Lower lobe of right lung (tissue), 2 donors: ENCODE data around the gene DPH6. TPM values are rescaled to one million over a fixed set of nuclear protein-coding genes. Genes with fewer than 3 reads are reported as not detected.
"Not testable (repeated sequence)": the region's sequence is repeated elsewhere in the genome, so short reads cannot be mapped to it uniquely, and the experiment has no call there.

Source experiments
- ATAC-seq, 2 donors: fragments of 200-7000 bp; cut with Tn5 transposase; one replicate each; pipeline ENCODE4 v1.9.1; 2020 to 2022; ENCODE audit warnings: mild to moderate bottlenecking in 2 of 2, moderate library complexity in 2 of 2
- DNase-seq: peaks from one replicate; pipeline ENCODE4 v3.0.0-alpha.2; 2020
- H3K27ac ChIP-seq: fragments of 200-600 bp; one replicate; pipeline ENCODE4 v1.8.0; 2022
- H3K27me3 ChIP-seq: fragments of 200-600 bp; one replicate; pipeline ENCODE4 v1.8.0; 2022; ENCODE audit warnings: low read depth
- H3K36me3 ChIP-seq: fragments of 200-600 bp; one replicate; pipeline ENCODE4 v1.8.0; 2022; ENCODE audit warnings: mild to moderate bottlenecking
- H3K4me1 ChIP-seq: fragments of 200-600 bp; one replicate; pipeline ENCODE4 v1.8.0; 2022
- H3K4me3 ChIP-seq: fragments of 200-600 bp; one replicate; pipeline ENCODE4 v1.8.0; 2022; ENCODE audit warnings: mild to moderate bottlenecking
- H3K9me3 ChIP-seq: fragments of 200-600 bp; one replicate; pipeline ENCODE4 v1.8.0; 2022
- intact Hi-C: fragments of 100-400 bp; cut with DNase I; formaldehyde crosslinking; loops from one replicate; pipeline ENCODE4 v1.11.0; 2022
- total RNA-seq: library from RNA; stranded (reverse); fragmentation: NEBNext Ultra II Directional; extraction: Animal tissue kit (Norgen Biotek cat#: 25700); gene quantifications from one replicate; pipeline ENCODE4 v1.2.1, GENCODE V29; 2021
- TF ChIP-seq, protein P1 (sequence below): fragments of 200-600 bp; IDR thresholded peaks from one replicate; pipeline ENCODE4 v1.8.0; 2022; ENCODE audit warnings: antibody characterized with exemption, mild to moderate bottlenecking
- donor health status: DM: no; HTN: yes; CAD: no; lungs with severe emphysema.

DPH6 gene
- total RNA-seq, 1 donor from 2014 or later, result 9.2 TPM

DNA sequence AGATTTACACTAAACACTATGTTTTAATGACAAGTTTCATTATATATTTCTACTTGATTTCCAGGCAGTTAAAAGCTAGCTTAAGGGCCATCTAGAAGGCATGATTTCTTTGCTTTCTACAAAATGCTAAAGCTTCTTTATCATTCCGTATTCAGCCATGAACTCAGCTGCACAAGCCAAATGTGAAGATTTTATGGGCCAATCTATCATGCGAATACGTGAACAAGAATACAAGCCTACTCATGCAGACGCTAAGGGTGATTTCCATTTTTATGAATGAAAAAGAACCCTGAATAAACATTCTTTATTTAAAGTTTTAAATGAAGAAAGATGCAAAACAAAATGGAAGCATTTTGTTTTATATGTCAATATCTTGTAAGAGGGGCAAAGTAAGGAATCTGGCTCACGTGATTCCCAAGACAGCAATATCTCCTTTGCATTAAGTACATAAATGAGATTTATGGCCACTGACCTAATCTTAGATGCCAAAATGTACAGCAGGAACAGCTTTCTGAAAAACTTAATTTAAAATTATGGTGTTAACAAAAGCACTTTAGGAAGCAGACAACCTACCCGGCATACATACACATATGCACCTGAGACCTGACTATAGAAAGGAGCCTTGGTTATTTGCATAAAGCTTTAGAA, 215.8 kb downstream of the DPH6 start:
- TF ChIP-seq, protein P1, sequence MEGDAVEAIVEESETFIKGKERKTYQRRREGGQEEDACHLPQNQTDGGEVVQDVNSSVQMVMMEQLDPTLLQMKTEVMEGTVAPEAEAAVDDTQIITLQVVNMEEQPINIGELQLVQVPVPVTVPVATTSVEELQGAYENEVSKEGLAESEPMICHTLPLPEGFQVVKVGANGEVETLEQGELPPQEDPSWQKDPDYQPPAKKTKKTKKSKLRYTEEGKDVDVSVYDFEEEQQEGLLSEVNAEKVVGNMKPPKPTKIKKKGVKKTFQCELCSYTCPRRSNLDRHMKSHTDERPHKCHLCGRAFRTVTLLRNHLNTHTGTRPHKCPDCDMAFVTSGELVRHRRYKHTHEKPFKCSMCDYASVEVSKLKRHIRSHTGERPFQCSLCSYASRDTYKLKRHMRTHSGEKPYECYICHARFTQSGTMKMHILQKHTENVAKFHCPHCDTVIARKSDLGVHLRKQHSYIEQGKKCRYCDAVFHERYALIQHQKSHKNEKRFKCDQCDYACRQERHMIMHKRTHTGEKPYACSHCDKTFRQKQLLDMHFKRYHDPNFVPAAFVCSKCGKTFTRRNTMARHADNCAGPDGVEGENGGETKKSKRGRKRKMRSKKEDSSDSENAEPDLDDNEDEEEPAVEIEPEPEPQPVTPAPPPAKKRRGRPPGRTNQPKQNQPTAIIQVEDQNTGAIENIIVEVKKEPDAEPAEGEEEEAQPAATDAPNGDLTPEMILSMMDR, result no peak
- Histone ChIP-seq H3K36me3 (no peaks in the 10 kb centered on the region), H3K27me3 (no peaks in the 10 kb centered on the region), H3K4me1 (no peaks in the 10 kb centered on the region), H3K9me3 (no peaks in the 10 kb centered on the region), H3K4me3 (no peak overlapping the region), H3K27ac (no peak overlapping the region)
- ATAC-seq (no peak), DNase-seq (no peak)
- intact Hi-C loops, result no loop called here

- ATAC-seq, result no peak
- Histone ChIP-seq H3K4me3 (no peak overlapping the region), H3K4me1 (no peaks in the 10 kb centered on the region), H3K36me3 (no peaks in the 10 kb centered on the region), H3K27me3 (no peaks in the 10 kb centered on the region), H3K27ac (no peak overlapping the region), H3K9me3 (no peaks in the 10 kb centered on the region)
- TF ChIP-seq, protein P1, result no peak
- DNase-seq, result no peak
- intact Hi-C loops, result no loop called here
Observed at GRCh38 chr15:35329521-35329961, 216.4 kb downstream of the DPH6 start.

DNA sequence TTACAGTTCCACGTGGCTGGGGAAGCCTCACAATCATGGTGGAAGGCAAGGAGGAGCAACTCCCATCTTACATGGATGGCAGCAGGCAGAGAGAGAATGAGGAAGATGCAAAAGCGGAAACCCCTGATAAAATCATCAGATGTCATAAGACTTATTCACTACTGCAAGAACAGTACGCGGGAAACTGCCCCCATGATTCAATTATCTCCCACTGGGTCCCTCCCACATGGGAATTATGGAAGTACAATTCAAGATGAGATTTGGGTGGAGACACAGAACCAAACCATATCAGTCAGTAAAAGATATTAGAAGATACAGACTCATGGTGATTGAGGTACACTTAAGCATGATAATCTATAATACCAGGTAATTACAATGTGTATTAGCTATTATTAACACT, 217.1 kb downstream of the DPH6 start:
- DNase-seq, intact Hi-C loops, H3K4me1 ChIP-seq, H3K27me3 ChIP-seq, H3K4me3 ChIP-seq, ATAC-seq, H3K9me3 ChIP-seq, H3K27ac ChIP-seq, H3K36me3 ChIP-seq: not testable (repeated sequence)

- TF ChIP-seq, protein P1, result no peak
- Histone ChIP-seq H3K27ac (no peak overlapping the region), H3K4me1 (no peaks in the 10 kb centered on the region), H3K4me3 (no peak overlapping the region), H3K36me3 (no peaks in the 10 kb centered on the region), H3K27me3 (no peaks in the 10 kb centered on the region), H3K9me3 (no peaks in the 10 kb centered on the region)
- ATAC-seq (no peak), DNase-seq (no peak)
- intact Hi-C loops, result no loop called here
Observed at GRCh38 chr15:35327789-35328188, 218.2 kb downstream of the DPH6 start.

DNA sequence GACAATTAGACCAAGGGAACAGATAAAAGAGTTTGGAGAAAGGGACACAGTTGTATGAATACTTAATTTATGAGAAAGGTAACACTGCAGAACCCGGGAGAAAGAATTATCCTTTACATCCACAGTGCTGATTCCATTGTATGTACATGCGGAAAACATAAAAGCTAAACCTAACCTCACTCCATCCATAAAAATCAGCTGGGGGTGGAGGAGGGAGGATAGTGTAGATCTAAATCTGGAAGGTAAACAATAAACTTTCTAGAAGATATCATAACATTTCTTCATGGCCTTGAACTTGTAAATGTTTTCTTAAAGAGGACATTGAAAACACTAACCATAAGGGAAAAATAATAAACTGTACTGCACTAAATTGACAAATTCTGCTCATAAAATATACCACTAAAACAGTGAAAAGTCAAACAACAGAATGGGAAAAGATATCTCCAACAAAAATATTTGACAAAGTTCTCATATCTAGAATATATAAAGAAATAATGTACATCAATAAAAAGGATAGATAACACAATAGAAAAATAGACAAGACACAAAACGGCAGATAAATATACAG, 220.5 kb downstream of the DPH6 start:
- DNase-seq, result no peak
- ATAC-seq, result no peak
- Histone ChIP-seq H3K27ac (no peak overlapping the region), H3K4me3 (no peak overlapping the region), H3K36me3 (no peaks in the 10 kb centered on the region), H3K4me1 (no peaks in the 10 kb centered on the region), H3K27me3 (no peaks in the 10 kb centered on the region), H3K9me3 (no peaks in the 10 kb centered on the region)
- intact Hi-C loops, result no loop called here
- TF ChIP-seq, protein P1, result no peak

DNA sequence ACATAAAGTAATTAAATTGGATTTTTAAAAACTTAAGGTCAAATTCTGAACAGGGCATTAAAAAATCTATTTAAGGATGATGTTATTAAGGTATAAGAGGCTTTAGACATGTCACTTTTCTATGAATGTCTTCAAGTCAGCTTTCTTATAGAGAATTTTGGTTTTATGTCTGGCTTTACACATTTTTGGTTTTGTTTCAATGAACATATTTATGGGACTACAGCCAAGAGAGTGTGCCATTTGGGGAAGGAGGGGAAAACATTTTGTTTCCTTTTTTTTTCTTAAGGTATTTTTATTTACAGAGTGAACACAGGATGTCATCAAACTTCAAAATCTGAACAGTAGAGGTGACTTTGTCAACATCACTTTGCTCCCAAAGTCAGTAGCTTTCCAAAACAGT, 222.8 kb downstream of the DPH6 start:
- H3K36me3 ChIP-seq, result no peaks in the 10 kb centered on the region
- H3K4me3 ChIP-seq, result no peak overlapping the region
- TF ChIP-seq, protein P1, result no peak
- no peak overlapping the region for H3K27ac ChIP-seq
- H3K4me1 ChIP-seq, result no peaks in the 10 kb centered on the region
- DNase-seq (no peak), ATAC-seq (no peak)
- H3K27me3 ChIP-seq, result no peaks in the 10 kb centered on the region
- intact Hi-C loops, result no loop called here
- H3K9me3 ChIP-seq, result no peaks in the 10 kb centered on the region
